Measurements from ENCODE around the gene MLLT3.

DNA sequence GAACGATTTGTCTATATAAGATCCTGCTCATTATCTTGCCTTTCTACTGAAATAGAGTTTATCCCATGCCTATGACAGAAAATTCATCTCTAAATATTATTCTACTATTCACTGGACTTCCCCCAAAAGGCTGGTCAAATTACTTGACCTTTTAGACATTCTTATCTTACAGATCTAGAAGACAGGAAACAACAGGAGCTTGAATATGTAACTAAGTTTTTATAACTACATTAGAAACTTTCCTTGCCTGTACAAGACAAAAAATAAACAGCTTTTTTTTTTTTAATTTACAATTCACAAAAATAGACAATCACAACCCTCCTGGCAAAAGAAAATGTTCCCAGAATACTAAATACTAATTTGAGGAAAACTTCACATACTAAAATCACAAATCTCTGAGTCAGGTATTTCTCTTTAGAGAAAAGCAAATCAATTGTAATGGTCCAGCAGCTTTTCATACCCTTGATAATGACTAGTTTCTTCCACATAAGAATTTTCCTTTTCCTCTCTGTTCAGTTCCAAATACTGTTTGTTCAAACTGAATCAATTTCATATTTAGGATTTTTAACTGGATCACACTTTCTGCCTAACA, 68.6 kb downstream of the MLLT3 start:
- TF ChIP-seq POLR2A (IDR thresholded peaks at IDR 0.05), result no peak
- TF ChIP-seq, protein P1, sequence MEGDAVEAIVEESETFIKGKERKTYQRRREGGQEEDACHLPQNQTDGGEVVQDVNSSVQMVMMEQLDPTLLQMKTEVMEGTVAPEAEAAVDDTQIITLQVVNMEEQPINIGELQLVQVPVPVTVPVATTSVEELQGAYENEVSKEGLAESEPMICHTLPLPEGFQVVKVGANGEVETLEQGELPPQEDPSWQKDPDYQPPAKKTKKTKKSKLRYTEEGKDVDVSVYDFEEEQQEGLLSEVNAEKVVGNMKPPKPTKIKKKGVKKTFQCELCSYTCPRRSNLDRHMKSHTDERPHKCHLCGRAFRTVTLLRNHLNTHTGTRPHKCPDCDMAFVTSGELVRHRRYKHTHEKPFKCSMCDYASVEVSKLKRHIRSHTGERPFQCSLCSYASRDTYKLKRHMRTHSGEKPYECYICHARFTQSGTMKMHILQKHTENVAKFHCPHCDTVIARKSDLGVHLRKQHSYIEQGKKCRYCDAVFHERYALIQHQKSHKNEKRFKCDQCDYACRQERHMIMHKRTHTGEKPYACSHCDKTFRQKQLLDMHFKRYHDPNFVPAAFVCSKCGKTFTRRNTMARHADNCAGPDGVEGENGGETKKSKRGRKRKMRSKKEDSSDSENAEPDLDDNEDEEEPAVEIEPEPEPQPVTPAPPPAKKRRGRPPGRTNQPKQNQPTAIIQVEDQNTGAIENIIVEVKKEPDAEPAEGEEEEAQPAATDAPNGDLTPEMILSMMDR (IDR thresholded peaks at IDR 0.05), result no peak
